ENCODE measurements around the gene NACC1. TPM values are rescaled to one million over a fixed set of nuclear protein-coding genes. Genes with fewer than 3 reads are reported as not detected.

Gene NACC1
- total and polyA plus RNA-seq, 3 donors from 2014 or later, result 38.2 to 102 (median 75.9) TPM

DNA sequence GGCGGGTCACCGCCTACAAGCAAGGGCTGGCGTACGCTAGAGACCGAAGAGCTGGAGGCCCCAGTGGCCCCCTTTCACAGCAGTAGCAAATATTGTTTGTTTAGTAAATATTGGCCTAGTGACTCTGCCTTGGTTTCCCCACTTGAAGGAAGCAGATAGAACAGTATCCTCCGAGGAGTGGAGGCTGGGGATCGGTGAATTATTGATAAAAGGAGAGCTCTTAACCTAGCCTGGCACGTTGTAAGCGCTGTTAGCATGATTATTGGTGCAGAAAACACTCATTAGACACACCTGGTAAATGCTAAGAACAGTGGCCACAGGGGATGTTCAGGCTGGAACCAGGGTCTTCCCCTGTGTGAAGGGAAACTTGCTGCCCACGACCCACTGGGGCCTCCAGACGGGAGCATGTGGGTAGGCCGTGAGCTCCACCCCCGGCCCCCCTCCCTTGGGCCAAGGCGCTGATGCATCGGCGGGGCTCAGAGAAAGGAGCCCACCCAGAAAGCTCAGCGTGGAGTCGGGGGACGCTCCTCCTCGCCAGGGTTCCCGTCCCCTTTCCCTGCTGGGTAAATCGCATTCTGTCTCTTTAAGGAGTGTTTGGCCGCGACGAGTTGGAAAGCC, 34.4 kb downstream of the NACC1 start:
- Histone ChIP-seq H3K4me1 (peaks cover 18% of the 10 kb centered on the region), H3K4me3 (peak overlapping the region; percentile 73 to 78), H3K27me3 (no peaks in the 10 kb centered on the region), H3K36me3 (ENCODE audit: low read depth, missing control alignments) (no peaks in the 10 kb centered on the region), H3K27ac (peak overlapping the region; percentile 76 to 96), H3K9me3 (no peaks in the 10 kb centered on the region)
- DNase-seq, result no peak
- no peak for TF ChIP-seq CTCF (IDR thresholded peaks at IDR 0.05)
- no peak for TF ChIP-seq POLR2A (IDR thresholded peaks at IDR 0.05)
- intact Hi-C loops (cut with DNase I; ENCODE audit: low total_unique reads), result loop anchor here (5.0 kb wide), 1 partner anchor 35 kb away; the partner anchor contains the start of genes NACC1 and TRMT1
- WGBS, 2 donors, result 0 to 2% methylated on average over 17 to 25 of the region's 25 CpGs

GRCh38 chr19:13152974-13153568, 35.0 kb downstream of the NACC1 start:
- Histone ChIP-seq H3K27ac (peak overlapping the region; percentile 60 to 96), H3K4me1 (peaks cover 18% of the 10 kb centered on the region), H3K36me3 (ENCODE audit: low read depth, missing control alignments) (no peaks in the 10 kb centered on the region), H3K27me3 (no peaks in the 10 kb centered on the region), H3K9me3 (no peaks in the 10 kb centered on the region), H3K4me3 (peak overlapping the region; percentile 73 to 78)
- peak; percentile 89 for DNase-seq
- TF ChIP-seq CTCF (IDR thresholded peaks at IDR 0.05) (no peak), POLR2A (IDR thresholded peaks at IDR 0.05) (peak; percentile 82)
- 9 to 17% methylated on average over 14 to 41 of the region's 59 CpGs for WGBS, 2 donors
- intact Hi-C loops (cut with DNase I; ENCODE audit: low total_unique reads), result loop anchor here (5.0 kb wide), 1 partner anchor 36 kb away; the partner anchor contains the start of genes NACC1 and TRMT1

DNA sequence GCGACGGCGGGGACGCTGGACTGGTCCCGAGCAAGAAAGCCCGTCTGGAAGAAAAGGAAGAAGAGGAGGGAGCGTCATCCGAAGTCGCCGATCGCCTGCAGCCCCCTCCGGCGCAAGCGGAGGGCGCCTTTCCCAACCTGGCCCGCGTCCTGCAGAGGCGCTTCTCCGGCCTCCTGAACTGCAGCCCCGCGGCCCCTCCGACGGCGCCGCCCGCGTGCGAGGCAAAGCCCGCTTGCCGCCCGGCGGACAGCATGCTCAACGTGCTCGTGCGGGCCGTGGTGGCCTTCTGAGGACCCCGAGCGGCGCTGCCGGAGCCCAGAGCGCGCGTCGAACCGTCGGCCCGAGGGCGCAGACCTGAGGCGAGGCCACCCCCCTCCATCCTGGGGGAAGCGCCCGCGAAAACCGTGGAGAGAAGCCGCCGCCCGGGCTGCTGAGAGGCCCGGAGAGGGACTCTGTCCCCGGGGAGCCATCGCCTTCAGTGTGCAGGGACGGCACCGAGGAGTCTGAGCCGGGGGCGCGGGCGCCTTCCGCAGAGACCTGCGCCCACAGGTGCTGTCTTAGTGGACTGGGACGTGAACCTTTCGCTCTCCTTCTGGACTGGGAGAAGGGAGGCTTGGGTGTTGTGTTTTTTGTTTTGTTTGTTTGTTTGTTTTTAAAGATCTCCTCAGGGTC, 35.6 kb downstream of the NACC1 start:
- Histone ChIP-seq H3K36me3 (ENCODE audit: low read depth, missing control alignments) (no peaks in the 10 kb centered on the region), H3K27me3 (no peaks in the 10 kb centered on the region), H3K9me3 (no peaks in the 10 kb centered on the region), H3K27ac (peak overlapping the region; percentile 60 to 96), H3K4me1 (peaks cover 18% of the 10 kb centered on the region), H3K4me3 (peak overlapping the region; percentile 73 to 78)
- intact Hi-C loops (cut with DNase I; ENCODE audit: low total_unique reads), result loop anchor here (5.0 kb wide), 1 partner anchor 36 kb away; the partner anchor contains the start of genes NACC1 and TRMT1
- DNase-seq, result no peak
- no peak for TF ChIP-seq CTCF (IDR thresholded peaks at IDR 0.05)
- no peak for TF ChIP-seq POLR2A (IDR thresholded peaks at IDR 0.05)
- WGBS, 2 donors, result 39 to 42% methylated on average over 22 to 67 of the region's 69 CpGs

DNA sequence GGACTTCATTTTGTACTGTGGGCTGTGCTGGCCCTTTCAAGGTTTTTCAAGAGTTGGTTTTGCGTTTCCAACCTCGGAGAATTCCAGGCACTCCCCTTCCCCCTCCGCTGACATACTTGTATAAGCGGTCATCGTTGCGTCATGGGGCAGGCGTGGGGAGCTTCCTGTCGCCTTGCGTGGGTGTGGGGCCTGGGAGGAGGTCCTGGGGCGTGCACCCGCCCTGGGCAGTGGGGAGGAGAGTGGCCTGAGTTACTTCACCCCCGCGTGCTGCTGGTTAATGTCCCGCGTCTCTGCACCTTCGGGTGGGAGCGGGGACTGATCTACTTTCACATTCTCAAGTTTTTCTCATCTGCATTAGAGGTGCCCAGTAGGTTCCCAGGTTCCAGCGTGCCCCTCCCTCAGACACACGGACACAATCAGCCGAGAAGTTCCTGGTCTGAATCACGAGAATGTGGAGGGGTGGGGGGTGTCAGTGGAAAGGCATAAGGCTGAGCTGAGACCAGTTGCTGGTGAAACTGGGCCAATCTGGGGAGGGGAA, 36.2 kb downstream of the NACC1 start:
- H3K36me3 ChIP-seq (ENCODE audit: low read depth, missing control alignments), result no peaks in the 10 kb centered on the region
- intact Hi-C loops (cut with DNase I; ENCODE audit: low total_unique reads), result loop anchor here (5.0 kb wide), 1 partner anchor 37 kb away; the partner anchor contains the start of genes NACC1 and TRMT1
- H3K27me3 ChIP-seq, result no peaks in the 10 kb centered on the region
- WGBS, 2 donors, result 30 to 51% methylated on average over 20 to 21 of the region's 21 CpGs
- H3K9me3 ChIP-seq, result no peaks in the 10 kb centered on the region
- H3K4me3 ChIP-seq, result peak overlapping the region; percentile 73 to 78
- peak; percentile 77 for DNase-seq
- peak overlapping the region; percentile 60 to 96 for H3K27ac ChIP-seq
- TF ChIP-seq POLR2A (IDR thresholded peaks at IDR 0.05) (no peak), CTCF (IDR thresholded peaks at IDR 0.05) (no peak)
- peaks cover 18% of the 10 kb centered on the region for H3K4me1 ChIP-seq

Data from testis (tissue), 3 donors.